ENCODE data around the gene FBXO28.

The FBXO28 gene

GRCh38 chr1:224085421-224086108, 28.3 kb upstream of the FBXO28 start:
- ATAC-seq: no peak

DNA sequence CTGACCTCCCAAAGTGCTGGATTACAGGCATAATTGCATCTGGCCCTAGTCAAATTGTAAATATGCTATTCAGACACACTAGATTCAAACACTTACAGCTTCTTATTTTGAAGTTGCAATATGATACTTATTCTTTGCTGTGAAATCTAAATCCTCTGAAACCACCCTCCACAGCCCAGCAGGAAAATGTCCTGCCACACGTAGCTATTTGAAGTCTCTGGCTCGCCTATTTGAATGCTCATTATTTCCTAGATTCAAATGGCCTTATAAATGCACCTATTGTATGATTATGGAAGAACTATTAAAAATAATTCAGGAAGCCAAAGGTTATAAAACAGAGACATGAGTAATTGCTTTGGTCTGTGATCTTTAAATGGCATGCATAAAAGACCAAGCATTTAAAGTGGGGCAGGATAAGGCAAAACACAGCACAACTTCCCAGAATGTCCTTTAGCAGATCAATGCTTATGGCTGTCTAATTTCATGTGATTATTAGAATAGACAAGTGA, 26.6 kb upstream of the FBXO28 start:
- TF ChIP-seq ARNTL (CRISPR knock-in tag; IDR thresholded peaks at IDR 0.05; ENCODE audit: borderline replicate concordance, low read depth) (no peak), BACH2 (CRISPR knock-in tag; IDR thresholded peaks at IDR 0.05; ENCODE audit: borderline replicate concordance) (no peak), PPARA (CRISPR knock-in tag; IDR thresholded peaks at IDR 0.05; ENCODE audit: borderline replicate concordance) (no peak)
- ATAC-seq: peak; percentile 20; the same call in 1 of the 3 replicates

More at GRCh38 chr1:224085421-224086108, 28.3 kb upstream of the FBXO28 start:
- TF ChIP-seq ESRRG (CRISPR knock-in tag; IDR thresholded peaks at IDR 0.05): no peak
- TF ChIP-seq ZNF8 (CRISPR knock-in tag; IDR thresholded peaks at IDR 0.05): no peak
- TF ChIP-seq ZFP30 (CRISPR knock-in tag; IDR thresholded peaks at IDR 0.05): no peak
- TF ChIP-seq, protein P1, sequence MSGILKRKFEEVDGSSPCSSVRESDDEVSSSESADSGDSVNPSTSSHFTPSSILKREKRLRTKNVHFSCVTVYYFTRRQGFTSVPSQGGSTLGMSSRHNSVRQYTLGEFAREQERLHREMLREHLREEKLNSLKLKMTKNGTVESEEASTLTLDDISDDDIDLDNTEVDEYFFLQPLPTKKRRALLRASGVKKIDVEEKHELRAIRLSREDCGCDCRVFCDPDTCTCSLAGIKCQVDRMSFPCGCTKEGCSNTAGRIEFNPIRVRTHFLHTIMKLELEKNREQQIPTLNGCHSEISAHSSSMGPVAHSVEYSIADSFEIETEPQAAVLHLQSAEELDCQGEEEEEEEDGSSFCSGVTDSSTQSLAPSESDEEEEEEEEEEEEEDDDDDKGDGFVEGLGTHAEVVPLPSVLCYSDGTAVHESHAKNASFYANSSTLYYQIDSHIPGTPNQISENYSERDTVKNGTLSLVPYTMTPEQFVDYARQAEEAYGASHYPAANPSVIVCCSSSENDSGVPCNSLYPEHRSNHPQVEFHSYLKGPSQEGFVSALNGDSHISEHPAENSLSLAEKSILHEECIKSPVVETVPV (CRISPR knock-in tag; IDR thresholded peaks at IDR 0.05): no peak
- no peak for TF ChIP-seq GLIS3 (CRISPR knock-in tag; IDR thresholded peaks at IDR 0.05)
- TF ChIP-seq, protein P2, sequence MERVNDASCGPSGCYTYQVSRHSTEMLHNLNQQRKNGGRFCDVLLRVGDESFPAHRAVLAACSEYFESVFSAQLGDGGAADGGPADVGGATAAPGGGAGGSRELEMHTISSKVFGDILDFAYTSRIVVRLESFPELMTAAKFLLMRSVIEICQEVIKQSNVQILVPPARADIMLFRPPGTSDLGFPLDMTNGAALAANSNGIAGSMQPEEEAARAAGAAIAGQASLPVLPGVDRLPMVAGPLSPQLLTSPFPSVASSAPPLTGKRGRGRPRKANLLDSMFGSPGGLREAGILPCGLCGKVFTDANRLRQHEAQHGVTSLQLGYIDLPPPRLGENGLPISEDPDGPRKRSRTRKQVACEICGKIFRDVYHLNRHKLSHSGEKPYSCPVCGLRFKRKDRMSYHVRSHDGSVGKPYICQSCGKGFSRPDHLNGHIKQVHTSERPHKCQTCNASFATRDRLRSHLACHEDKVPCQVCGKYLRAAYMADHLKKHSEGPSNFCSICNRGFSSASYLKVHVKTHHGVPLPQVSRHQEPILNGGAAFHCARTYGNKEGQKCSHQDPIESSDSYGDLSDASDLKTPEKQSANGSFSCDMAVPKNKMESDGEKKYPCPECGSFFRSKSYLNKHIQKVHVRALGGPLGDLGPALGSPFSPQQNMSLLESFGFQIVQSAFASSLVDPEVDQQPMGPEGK (CRISPR knock-in tag; IDR thresholded peaks at IDR 0.05; ENCODE audit: borderline replicate concordance): no peak
- no peak for TF ChIP-seq SNAI2 (CRISPR knock-in tag; IDR thresholded peaks at IDR 0.05)
- TF ChIP-seq TOX (CRISPR knock-in tag; IDR thresholded peaks at IDR 0.05; ENCODE audit: borderline replicate concordance): no peak
- TF ChIP-seq, protein P3, sequence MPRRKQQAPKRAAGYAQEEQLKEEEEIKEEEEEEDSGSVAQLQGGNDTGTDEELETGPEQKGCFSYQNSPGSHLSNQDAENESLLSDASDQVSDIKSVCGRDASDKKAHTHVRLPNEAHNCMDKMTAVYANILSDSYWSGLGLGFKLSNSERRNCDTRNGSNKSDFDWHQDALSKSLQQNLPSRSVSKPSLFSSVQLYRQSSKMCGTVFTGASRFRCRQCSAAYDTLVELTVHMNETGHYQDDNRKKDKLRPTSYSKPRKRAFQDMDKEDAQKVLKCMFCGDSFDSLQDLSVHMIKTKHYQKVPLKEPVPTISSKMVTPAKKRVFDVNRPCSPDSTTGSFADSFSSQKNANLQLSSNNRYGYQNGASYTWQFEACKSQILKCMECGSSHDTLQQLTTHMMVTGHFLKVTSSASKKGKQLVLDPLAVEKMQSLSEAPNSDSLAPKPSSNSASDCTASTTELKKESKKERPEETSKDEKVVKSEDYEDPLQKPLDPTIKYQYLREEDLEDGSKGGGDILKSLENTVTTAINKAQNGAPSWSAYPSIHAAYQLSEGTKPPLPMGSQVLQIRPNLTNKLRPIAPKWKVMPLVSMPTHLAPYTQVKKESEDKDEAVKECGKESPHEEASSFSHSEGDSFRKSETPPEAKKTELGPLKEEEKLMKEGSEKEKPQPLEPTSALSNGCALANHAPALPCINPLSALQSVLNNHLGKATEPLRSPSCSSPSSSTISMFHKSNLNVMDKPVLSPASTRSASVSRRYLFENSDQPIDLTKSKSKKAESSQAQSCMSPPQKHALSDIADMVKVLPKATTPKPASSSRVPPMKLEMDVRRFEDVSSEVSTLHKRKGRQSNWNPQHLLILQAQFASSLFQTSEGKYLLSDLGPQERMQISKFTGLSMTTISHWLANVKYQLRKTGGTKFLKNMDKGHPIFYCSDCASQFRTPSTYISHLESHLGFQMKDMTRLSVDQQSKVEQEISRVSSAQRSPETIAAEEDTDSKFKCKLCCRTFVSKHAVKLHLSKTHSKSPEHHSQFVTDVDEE (CRISPR knock-in tag; IDR thresholded peaks at IDR 0.05): no peak
- TF ChIP-seq, protein P4, sequence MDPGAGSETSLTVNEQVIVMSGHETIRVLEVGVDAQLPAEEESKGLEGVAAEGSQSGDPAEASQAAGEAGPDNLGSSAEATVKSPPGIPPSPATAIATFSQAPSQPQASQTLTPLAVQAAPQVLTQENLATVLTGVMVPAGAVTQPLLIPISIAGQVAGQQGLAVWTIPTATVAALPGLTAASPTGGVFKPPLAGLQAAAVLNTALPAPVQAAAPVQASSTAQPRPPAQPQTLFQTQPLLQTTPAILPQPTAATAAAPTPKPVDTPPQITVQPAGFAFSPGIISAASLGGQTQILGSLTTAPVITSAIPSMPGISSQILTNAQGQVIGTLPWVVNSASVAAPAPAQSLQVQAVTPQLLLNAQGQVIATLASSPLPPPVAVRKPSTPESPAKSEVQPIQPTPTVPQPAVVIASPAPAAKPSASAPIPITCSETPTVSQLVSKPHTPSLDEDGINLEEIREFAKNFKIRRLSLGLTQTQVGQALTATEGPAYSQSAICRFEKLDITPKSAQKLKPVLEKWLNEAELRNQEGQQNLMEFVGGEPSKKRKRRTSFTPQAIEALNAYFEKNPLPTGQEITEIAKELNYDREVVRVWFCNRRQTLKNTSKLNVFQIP (CRISPR knock-in tag; IDR thresholded peaks at IDR 0.05; ENCODE audit: borderline replicate concordance, low read depth): no peak
- TF ChIP-seq CSDC2 (CRISPR knock-in tag; IDR thresholded peaks at IDR 0.05): no peak
- no peak for TF ChIP-seq ARNTL (CRISPR knock-in tag; IDR thresholded peaks at IDR 0.05; ENCODE audit: borderline replicate concordance, low read depth)
- TF ChIP-seq ISL1 (CRISPR knock-in tag; IDR thresholded peaks at IDR 0.05): no peak
- no peak for TF ChIP-seq ZFP3 (CRISPR knock-in tag; IDR thresholded peaks at IDR 0.05)
- TF ChIP-seq TCF4 (CRISPR knock-in tag; IDR thresholded peaks at IDR 0.05; ENCODE audit: borderline replicate concordance): no peak
- TF ChIP-seq BACH2 (CRISPR knock-in tag; IDR thresholded peaks at IDR 0.05; ENCODE audit: borderline replicate concordance): no peak
- TF ChIP-seq ZNF70 (CRISPR knock-in tag; IDR thresholded peaks at IDR 0.05): no peak

DNA sequence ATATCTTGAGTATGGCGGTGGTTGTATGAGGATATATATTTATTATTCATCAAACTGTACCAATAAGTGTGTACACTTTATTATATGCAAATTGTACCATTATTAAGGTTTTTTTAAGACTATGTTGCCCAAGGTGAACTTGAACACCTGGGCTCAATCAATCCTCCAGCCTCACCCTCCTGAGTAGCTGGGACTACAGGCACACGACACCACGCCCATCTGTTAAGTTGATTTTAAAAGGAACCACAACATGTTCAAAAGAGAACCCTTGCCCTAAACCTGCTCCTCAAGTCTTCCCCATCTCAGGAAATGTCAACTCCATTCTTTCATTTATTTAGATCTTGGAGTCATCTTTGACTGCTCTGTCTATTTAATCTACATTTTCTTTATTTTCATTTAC, 24.3 kb upstream of the FBXO28 start:
- no peak for ATAC-seq
- TF ChIP-seq ZNF565 (CRISPR knock-in tag; conservative IDR thresholded peaks at IDR 0.05; ENCODE audit: low read depth) (no peak), ZFP3 (CRISPR knock-in tag; IDR thresholded peaks at IDR 0.05) (no peak), ESRRG (CRISPR knock-in tag; IDR thresholded peaks at IDR 0.05) (no peak)
- TF ChIP-seq, protein P3 (CRISPR knock-in tag; IDR thresholded peaks at IDR 0.05): no peak
- TF ChIP-seq, protein P4 (CRISPR knock-in tag; IDR thresholded peaks at IDR 0.05; ENCODE audit: borderline replicate concordance, low read depth): no peak

Data from SK-N-SH treated with all-trans-retinoic acid at 6 μM for 48 hours (cell line).